Rectal smooth muscle tissue (tissue), 1 donor: ENCODE results near the gene ESR2.

Source experiments
- H3K27ac ChIP-seq: one replicate; pipeline ENCODE4 v1.7.0; 2013; ENCODE audit warnings: low read depth, low read length, inconsistent platforms
- H3K27me3 ChIP-seq: one replicate; pipeline ENCODE4 v1.7.0; 2013; ENCODE audit warnings: low read length; ENCODE audit not compliant: control insufficient read depth, insufficient read depth
- H3K36me3 ChIP-seq: one replicate; pipeline ENCODE4 v1.7.0; 2013; ENCODE audit warnings: low read length; ENCODE audit not compliant: control insufficient read depth, insufficient read depth
- H3K4me1 ChIP-seq: one replicate; pipeline ENCODE4 v1.7.0; 2013; ENCODE audit warnings: low read length; ENCODE audit not compliant: control insufficient read depth, insufficient read depth
- H3K4me3 ChIP-seq: one replicate; pipeline ENCODE4 v1.7.0; 2013; ENCODE audit warnings: low read length
- H3K9ac ChIP-seq: one replicate; pipeline ENCODE4 v1.7.0; 2013; ENCODE audit warnings: low read length

ESR2 gene

DNA sequence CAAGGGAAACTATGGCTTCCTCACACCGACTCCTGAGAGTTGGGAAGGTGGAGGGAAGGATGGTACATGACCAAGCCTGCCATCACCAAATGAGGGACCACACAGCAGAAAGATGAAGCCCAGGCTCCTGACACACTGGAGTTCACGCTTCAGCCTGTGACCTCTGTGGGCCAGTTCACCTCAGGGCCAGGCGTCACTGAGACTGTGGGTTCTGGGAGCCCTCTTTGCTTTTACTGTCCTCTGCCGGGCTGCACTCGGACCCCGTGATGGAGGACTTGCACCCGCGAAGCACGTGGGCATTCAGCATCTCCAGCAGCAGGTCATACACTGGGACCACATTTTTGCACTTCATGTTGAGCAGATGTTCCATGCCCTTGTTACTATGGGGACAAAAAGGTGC lies 61.2 kb downstream of the ESR2 start:
- Histone ChIP-seq H3K9ac (no peak overlapping the region), H3K4me1 (no peaks in the 10 kb centered on the region), H3K27ac (no peak overlapping the region), H3K27me3 (no peaks in the 10 kb centered on the region), H3K4me3 (no peak overlapping the region), H3K36me3 (peaks cover 4% of the 10 kb centered on the region)

DNA sequence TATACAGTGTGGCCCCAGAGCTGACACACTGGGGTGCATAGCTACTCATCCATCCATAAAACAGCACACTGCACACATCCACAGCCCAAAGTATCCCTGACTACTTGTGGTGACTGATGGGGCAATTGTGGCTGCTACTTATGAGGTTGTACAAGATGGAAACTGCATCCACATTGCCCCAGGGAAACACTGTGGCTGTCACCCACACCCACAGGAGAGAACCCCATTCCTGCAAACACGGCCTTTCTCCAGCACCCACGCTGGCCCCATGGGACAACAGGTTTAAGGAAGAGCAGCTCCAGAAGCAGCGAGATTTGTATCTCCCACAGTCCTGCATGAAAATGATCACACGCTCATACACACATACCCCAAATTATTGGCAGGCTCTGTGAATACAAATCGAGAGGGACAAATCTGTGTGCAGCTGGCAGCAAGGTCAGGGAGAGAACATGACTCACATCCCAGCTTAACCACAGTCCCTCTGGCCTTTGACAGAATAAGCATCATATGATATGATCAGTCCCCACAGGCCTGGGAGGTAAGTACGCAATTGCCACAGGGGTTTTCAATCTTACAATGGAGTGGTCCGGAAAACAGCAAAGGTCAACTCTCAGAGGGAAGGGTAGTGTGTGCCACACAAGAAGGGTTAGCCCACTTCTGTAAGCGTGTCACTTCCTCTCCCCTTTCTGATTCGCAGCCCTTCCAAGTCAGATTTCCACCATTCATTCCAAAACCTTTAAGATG lies 61.9 kb downstream of the ESR2 start:
- Histone ChIP-seq H3K27me3 (no peaks in the 10 kb centered on the region), H3K4me1 (no peaks in the 10 kb centered on the region), H3K9ac (no peak overlapping the region), H3K27ac (no peak overlapping the region), H3K36me3 (peaks cover 4% of the 10 kb centered on the region), H3K4me3 (no peak overlapping the region)

DNA sequence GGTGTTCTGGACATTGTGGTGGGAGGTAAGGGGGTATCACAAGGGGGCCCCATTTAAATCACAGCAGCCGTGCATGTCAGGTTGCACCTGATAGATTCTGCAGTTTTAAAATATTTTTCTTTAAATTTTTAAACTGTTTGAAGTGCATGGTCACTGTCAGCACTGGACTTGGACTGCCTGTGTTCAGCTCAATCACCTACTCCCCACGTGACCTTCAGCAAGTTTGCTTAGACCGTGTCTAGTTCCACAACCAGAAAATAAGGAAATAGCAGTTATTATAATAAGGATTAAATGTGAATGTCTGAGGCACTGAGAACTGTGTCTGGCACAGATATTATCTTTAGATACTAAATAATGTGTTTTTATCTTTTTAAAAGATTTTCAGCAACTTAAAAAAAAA lies 64.7 kb downstream of the ESR2 start:
- Histone ChIP-seq H3K4me3 (no peak overlapping the region), H3K4me1 (no peaks in the 10 kb centered on the region), H3K9ac (no peak overlapping the region), H3K27ac (no peak overlapping the region), H3K36me3 (peaks cover 11% of the 10 kb centered on the region), H3K27me3 (no peaks in the 10 kb centered on the region)

DNA sequence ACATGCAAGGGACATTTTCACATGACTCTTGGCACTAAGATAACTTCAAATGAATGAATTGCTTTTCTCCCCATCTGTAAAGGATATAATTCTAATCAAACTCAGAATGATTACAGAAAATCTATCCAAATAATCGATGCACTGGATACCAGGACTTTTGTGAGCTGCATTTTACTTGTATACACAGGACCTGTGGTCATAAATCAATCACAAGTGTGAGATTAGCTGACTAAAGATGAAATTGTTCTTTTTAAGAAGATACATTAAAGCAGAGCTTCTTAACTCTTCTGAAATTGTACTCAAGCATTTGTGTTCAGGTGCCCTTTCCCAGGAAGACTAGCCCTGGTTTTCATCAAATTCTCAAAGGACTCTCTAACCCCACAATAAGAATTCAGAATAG lies 66.3 kb downstream of the ESR2 start:
- no peak overlapping the region for H3K27ac ChIP-seq
- H3K4me3 ChIP-seq: no peak overlapping the region
- H3K36me3 ChIP-seq: peaks cover 14% of the 10 kb centered on the region

DNA sequence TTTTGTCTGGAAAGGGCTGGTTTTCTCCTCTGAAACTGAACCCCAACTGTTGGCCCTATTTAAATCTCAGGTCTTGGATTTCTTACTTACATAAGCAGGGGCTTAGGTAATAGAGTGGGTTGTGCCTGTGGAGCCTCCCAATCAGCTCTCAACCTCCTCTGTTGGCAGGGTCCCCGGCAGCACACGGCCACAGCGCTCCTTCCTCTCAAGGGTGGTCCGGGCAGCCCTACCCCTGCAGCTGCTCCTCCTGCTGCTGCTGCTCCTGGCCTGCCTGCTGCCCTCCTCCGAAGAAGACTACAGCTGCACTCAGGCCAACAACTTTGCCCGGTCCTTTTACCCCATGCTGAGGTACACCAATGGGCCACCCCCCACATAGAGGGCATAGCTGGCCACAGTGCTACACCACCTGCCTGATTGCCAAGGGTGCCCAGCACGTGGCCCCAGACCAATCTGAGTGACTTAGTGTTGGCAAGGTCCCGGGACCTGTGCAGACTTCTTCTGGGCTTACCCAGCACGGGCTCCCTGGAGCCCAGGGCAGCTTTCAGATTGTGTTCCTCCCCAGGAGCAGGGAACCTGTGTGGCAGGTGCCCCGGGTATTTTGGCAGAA lies 68.9 kb downstream of the ESR2 start:
- H3K27me3 ChIP-seq: no peaks in the 10 kb centered on the region
- H3K4me1 ChIP-seq: no peaks in the 10 kb centered on the region
- H3K36me3 ChIP-seq: peaks cover 21% of the 10 kb centered on the region
- no peak overlapping the region for H3K9ac ChIP-seq
- no peak overlapping the region for H3K4me3 ChIP-seq
- H3K27ac ChIP-seq: no peak overlapping the region

More for the DNA sequence above, 66.3 kb downstream of the ESR2 start:
- H3K27me3 ChIP-seq: no peaks in the 10 kb centered on the region
- no peaks in the 10 kb centered on the region for H3K4me1 ChIP-seq
- no peak overlapping the region for H3K9ac ChIP-seq

DNA sequence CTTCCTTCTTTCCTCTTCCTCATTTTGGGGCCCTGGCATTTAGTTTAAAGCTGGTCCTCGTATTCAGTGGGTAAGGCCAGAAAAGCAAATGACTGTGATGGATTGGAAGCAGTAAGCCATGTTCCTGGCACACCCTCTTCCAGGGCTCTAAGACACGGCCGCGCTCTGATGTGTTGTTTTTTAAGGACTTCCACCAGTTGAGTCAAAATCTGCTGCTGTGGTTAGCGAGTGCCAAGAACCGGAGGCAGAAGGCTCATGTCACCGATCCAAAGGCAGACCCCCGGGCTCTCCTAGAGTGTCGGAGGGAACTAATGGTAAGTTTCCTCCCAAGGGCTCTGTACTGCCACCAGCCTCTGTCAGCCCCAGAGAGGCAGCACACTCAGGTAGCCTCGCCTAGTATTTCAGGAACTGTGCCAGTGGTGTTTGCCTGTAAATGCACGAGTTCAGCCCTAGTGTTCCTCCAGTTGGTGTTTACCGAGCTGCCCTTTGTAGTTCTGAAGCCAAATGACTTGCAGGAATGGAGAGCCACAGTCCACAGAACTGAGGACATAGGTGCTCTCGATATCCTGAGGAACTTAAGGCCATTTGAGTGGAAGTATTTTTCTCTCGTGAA lies 72.7 kb downstream of the ESR2 start:
- Histone ChIP-seq H3K27me3 (no peaks in the 10 kb centered on the region), H3K4me3 (no peak overlapping the region), H3K36me3 (peaks cover 28% of the 10 kb centered on the region), H3K9ac (no peak overlapping the region), H3K27ac (no peak overlapping the region), H3K4me1 (no peaks in the 10 kb centered on the region)

DNA sequence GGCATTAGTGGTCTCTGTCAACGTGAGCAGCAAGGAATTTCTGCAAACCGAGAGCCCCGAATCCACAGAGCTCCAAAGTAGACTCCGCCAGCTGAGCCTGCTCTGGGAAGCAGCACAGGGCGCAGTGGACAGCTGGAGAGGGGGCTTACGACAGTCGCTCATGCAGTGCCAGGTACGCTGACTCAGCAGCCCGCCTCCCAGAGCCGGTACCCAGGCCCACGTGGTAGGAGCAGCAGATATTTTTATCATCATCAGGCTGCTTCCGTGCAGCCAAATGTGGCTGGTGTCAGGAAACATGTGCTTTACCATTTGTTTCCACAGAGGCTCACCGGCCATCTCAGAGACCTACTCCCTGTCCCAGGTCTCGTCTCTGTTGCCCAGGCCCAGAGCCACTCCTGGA lies 73.7 kb downstream of the ESR2 start:
- H3K27me3 ChIP-seq: no peaks in the 10 kb centered on the region
- no peaks in the 10 kb centered on the region for H3K4me1 ChIP-seq
- H3K36me3 ChIP-seq: peaks cover 38% of the 10 kb centered on the region
- no peak overlapping the region for H3K4me3 ChIP-seq
- no peak overlapping the region for H3K27ac ChIP-seq
- H3K9ac ChIP-seq: no peak overlapping the region

DNA sequence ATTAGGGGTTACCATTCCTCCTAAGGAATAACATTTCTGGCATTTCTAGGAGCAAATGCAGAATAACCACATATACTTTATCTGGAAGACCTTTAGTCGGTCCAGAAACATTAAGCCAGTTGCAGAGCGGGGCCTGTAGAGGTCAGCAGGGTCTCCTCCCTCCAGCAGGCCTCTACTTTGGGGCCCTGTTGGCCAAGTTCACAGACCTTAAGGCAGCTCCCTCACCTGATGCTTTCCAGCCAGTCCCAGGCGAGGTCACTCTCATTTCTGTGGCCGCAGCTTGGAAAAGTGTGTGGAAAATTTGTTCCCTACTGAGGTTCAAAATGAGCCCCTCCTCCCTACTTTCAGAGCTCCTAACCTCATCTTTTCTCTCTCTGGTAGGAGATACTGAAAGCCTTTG lies 74.1 kb downstream of the ESR2 start:
- H3K27ac ChIP-seq: no peak overlapping the region
- H3K4me1 ChIP-seq: no peaks in the 10 kb centered on the region
- no peak overlapping the region for H3K9ac ChIP-seq

DNA sequence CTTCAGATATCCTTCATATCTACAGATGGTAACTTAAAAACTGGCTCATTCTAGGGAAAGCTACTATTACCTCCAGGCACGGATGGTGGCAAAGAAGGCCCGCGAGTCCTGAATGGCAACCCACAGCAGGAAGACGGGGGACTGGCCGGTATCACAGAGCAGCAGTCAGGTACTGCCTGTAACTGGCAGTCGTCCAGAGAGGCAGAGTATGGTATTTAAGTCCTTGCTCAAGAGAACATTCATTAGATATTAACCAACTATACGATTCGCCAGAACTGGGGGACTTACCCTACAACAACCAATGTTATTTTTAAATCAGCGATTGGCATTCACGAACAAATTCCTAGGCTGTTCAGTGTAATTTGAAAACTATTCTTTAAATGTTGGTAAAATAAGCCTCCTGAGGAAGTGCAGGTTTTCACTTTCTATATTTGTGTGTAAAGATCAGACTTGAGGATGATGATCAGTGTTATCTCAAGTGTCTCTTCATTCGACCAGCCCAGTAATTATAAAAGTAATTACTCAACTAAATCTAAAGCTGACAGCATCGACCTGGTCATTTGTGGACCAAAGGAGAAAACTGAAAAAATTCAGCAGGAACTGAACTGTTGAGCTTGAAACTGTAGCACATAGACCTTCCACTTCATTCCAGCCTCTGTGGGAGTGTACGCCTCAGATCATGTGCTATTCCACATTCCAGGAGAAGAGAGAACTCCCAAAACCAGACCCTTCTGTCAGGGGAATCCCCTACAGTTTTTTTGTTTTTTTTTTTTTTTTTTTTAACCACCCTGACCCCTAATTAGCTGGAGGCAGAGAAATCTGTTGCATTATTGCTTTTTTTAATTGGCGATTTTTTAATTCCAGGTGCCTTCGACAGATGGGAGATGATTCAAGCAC lies 75.6 kb downstream of the ESR2 start:
- H3K36me3 ChIP-seq: peaks cover 39% of the 10 kb centered on the region
- H3K27ac ChIP-seq: no peak overlapping the region
- no peak overlapping the region for H3K4me3 ChIP-seq
- H3K27me3 ChIP-seq: no peaks in the 10 kb centered on the region
- no peak overlapping the region for H3K9ac ChIP-seq
- no peaks in the 10 kb centered on the region for H3K4me1 ChIP-seq

More for the DNA sequence above, 74.1 kb downstream of the ESR2 start:
- Histone ChIP-seq H3K27me3 (no peaks in the 10 kb centered on the region), H3K36me3 (peaks cover 38% of the 10 kb centered on the region), H3K4me3 (no peak overlapping the region)

DNA sequence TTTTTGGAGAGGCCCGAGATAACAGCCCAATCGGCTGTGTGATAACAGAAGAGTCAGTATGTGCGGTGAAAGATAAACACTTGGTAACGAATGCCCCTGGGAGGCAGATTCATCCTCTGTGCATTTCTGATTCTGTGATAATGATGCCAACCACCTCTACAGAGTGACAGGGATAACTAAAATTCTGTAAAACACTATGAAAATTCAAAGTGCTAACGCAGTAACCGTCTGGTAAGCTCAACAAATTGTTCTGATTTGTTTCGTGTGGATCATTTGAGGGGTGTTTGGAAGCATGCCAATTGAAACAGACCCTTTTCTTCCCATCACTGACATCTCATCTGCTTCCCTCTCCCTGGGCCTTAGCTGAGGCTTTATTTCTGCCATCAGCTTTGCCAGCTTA lies 76.3 kb downstream of the ESR2 start:
- peaks cover 44% of the 10 kb centered on the region for H3K36me3 ChIP-seq

DNA sequence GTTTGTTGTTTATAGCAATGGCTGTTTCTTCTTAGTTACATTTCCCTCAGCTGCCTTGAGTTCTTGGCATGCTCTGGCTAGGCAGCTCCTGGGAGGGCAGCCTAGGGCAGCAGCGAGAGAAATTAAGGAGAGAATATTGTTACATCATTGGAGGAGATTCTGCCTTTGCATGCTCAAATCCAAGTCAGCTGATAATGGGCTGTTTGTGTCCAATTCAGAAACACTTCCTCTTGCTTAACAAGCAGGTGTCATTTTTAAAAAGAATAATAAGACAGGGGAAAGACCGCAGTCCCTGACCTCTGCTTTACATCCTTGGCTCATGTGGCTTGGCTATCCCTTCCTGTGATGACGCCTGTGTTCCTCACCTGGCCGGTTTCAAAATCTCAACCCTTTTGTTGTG lies 76.9 kb downstream of the ESR2 start:
- H3K4me1 ChIP-seq: no peaks in the 10 kb centered on the region
- no peaks in the 10 kb centered on the region for H3K27me3 ChIP-seq
- no peak overlapping the region for H3K4me3 ChIP-seq
- H3K9ac ChIP-seq: no peak overlapping the region
- no peak overlapping the region for H3K27ac ChIP-seq
- H3K36me3 ChIP-seq: peaks cover 44% of the 10 kb centered on the region

More for the DNA sequence above, 76.3 kb downstream of the ESR2 start:
- Histone ChIP-seq H3K9ac (no peak overlapping the region), H3K27ac (no peak overlapping the region), H3K4me1 (no peaks in the 10 kb centered on the region), H3K4me3 (no peak overlapping the region), H3K27me3 (no peaks in the 10 kb centered on the region)

DNA sequence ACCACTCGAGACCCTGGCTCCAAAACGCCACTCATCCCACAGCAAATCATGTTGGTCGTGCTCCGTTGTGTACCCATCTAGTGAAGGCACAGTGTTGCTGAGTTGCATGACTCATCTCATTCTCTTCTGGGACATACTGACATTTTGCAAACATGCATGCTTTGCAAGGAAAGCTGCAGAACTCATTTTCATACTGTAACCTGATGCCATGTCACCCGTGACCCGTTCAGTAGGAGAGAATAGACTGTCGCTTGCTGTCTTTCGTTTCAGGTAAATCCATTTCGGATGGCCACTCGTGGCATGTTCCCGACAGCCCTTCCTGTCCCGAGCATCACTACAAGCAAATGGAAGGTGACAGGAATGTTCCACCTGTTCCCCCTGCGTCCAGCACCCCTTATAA lies 78.2 kb downstream of the ESR2 start:
- Histone ChIP-seq H3K4me1 (no peaks in the 10 kb centered on the region), H3K36me3 (peaks cover 43% of the 10 kb centered on the region), H3K27ac (no peak overlapping the region), H3K27me3 (no peaks in the 10 kb centered on the region), H3K9ac (no peak overlapping the region), H3K4me3 (no peak overlapping the region)
